Renal cortex interstitium (tissue), 11 donors: Measurements from ENCODE around the gene DPP3. TPM values are rescaled to one million over a fixed set of nuclear protein-coding genes. Genes with fewer than 3 reads are reported as not detected.
A peak's percentile ranks its signal among the peaks of the same experiment; 100 is the strongest.
"Not testable (repeated sequence)": the region's sequence is repeated elsewhere in the genome, so short reads cannot be mapped to it uniquely, and the experiment has no call there.

Experiments used
- DNase-seq, 11 donors: peaks; one replicate each; pipeline ENCODE4 v3.0.0-alpha.2; 2013; ENCODE audit warnings: low read depth in 9 of 11, low spot score in 4 of 11; ENCODE audit errors: extremely low read depth in 1 of 11
- polyA plus RNA-seq, 3 donors: library from polyadenylated mRNA; unstranded; fragments of 120-200 nt; gene quantifications; one replicate each; pipeline ENCODE4 v1.2.1, GENCODE V29; 2013; ENCODE audit not compliant: insufficient read length in 3 of 3

The DPP3 gene
- polyA plus RNA-seq, 3 donors: 20.0 to 26.1 (median 23.6) TPM

DNA sequence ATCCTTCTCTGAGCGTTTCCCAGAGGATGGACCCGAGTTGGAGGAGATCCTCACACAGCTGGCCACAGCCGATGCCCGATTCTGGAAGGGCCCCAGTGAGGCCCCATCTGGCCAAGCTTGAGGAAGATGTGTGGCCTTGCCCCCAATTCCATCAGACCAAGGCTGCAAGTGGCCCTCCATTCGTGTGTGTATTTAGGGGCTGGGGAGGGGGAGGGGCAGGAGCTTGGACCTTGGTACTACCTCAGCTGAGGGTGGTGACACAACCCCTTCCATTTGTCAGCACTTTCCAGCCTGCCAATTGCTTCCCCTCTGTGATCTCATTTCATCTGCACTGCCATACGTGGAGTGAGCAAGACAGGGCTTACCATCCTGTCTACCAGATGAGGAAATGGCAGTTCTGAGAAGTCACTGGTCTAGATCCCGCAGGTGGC is 28.9 kb downstream of the DPP3 start:
- peak in 1 of 11 donors; percentile 7 for DNase-seq

DNA sequence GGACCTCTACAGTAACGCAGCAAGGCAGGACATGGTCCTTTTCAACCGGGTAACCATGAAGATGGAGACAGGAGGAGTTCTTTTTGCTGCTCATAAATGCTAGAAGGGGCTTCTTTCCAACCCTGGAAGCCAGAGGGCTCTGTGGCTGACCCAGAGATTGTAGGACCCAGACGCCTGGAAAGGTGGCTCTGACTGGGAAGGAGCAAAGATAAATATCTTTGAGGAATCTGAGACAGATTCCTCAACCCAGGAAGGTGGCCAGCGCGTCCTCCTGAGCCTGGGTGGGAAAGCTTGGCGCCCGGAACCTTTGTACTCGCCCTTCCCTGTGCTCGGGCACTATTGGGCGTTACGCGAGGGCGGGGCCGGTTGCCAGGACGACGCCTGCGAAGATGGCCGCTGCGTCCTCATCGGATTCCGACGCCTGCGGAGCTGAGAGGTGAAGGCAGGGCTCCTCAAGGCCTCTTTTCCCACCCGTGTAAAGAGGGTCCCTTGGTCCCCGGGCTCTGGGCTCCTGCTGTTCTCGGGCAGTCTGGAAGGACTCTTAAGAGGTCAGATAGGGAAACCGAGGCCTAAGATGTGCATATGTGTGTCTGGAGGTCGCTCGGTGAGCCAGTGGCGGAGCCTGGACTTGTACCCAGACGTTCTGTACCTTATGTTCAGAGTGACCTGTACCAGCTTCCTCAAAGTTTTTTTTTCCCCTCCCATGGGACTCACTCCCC is 30.2 kb downstream of the DPP3 start, which contains the start of gene BBS1:
Gene BBS1, plus strand, starts transcription at position 365 of the 719 bp plus-strand sequence. Its CDS starts 25 bp downstream, at position 390.
- peak; percentile 52 to 81 (median 72) for DNase-seq

DNA sequence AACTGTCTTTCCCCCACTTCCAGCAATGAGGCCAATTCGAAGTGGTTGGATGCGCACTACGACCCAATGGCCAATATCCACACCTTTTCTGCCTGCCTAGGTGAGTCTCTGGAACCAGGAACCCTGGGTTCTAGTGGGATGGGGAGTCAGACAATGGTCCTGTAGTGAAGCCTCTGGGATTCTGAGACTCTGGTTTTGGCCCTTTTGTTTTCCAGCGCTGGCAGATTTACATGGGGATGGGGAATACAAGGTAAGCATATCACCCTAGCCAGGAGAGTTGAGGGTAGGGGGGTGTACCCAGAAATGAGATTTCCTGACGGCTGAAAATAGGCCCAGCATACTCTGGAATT is 30.7 kb downstream of the DPP3 start:
- DNase-seq: no peak

DNA sequence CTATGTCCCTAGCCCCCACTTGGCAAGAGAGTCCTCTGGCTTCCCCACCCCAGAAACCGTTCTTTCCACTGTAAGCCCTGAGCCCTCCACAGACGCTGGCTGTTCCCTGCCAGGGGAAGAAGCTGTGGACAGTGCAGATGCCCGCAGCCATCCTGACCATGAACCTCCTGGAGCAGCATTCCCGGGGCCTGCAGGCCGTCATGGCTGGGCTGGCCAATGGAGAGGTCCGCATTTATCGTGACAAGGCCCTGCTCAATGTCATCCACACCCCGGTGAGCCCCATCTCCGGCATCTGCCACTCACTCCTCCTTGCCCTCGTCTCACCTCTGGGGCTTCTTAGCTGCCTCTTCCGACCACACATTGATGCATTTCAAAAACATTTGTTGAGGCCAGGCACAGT is 43.4 kb downstream of the DPP3 start:
- no peak for DNase-seq

DNA sequence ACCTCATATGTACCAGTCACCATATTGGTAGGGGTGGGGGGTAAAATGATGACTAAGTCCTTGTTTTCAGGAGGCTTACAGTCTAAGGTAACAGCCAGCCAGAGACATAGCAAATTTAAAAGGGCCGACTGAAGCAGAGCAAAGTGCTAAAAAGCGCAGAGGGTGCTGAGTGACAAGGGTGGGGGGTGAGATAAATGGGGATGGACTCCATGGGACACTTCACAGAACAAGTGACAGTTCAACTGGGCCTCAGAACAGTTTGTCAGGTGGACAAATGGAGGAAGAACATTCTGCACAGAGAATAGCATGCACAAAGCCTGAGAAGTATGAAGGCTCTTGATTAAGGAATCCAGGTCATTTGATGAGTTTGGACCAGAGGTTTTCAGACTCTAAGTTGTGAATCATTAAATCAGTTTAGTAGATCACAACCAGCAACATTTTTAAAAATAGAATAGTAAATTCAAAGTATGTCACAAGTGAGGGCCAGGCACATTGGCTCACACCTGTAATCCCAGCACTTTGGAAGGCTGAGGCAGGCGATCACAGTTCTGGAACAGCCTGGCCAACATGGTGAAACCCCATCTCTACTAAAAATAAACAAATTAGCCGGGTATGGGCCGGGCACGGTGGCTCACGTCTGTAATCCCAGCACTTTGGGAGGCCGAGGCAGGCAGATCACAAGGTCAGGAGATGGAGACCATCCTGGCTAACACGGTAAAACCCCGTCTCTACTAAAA is 44.2 kb downstream of the DPP3 start:
- no peak for DNase-seq

DNA sequence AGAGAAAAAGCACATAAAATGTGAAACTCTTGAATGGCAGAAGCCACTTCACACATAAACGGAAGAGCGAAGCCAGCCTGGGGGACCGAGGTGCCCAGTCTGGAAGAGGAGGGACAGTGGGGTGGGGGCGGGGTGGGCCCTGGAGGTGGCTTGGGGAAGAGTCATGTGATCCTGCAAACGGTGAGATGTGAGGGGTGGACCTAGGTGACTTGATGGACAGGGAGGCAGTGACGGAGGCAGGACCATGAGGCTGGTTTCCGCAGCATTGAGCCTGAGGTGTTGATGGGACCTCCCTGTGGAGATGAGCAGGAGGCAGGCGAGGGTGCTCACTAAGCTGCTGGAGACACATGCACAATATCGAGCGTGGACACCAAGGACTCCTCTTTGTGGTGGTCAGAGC is 48.8 kb downstream of the DPP3 start:
- no peak for DNase-seq

DNA sequence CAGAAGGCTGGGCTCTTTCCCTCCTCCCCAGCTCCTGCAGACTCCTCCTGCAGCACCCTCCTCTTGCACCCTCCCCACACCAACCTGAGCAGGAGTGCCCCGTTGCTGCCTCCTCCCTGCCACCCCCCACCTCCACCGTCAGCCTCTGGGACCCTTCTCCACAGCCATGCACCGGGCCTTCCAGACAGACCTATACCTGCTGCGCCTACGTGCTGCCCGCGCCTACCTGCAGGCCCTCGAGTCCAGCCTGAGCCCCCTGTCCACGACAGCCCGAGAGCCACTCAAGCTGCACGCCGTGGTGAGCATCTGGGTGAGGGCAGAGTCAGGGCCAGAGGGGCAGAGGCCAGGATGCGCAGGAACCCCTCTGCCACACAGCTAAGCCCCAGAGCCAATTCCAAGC is 49.4 kb downstream of the DPP3 start:
- no peak for DNase-seq

DNA sequence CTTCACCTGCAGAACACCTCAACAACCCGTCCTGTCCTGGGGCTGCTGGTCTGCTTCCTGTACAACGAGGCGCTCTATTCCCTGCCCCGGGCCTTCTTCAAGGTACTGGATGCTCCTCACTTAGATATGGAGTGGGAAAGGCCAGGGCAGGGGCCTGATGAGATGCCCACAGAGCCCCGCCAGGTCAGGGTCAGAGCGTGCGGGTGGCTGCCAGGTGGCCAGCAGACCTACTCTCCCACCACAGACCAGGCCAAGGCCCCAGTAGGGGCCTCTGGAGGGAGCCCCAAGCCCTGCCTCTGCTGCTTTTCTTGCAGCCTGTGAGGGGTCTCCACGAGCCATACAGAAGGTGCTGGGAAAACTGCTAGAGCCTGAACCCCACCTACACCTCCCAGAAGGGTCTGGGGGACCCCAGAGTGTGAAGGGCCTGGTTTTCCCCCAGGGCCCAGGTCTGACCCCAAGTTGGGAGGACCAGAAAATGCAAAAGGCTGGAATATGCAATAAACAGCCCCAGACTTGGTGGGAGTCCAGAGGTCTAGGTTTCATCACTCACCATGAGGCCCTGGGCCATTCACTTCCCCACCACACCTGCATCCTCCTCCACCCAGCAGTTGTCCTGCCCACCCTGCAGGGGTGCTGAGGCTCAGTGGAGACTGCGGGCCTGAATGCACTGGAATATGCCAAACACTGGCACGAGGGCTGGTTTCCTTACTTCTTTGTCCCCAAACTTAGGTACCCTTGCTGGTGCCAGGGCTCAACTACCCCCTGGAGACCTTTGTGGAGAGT is 50.9 kb downstream of the DPP3 start:
- DNase-seq: no peak

DNA sequence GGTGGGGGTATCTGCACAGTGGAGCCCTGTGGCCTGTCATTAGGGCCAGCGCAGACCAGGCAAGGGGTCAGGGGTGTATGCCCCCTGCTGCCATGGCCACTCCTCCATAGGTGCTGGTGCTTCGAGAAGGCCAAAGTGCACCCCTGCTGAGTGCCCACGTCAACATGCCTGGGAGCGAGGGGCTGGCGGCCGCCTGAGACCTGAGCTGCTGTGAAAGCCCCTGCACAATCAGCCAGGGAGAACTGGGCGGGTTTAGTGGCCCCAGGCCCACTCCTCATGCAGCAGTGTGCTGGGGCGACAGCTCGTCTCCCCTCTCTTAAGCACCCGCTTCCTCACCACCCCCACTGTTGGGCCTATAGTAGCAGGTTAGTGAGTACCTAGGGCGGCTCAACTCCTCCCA is 51.6 kb downstream of the DPP3 start:
- DNase-seq: no peak

DNA sequence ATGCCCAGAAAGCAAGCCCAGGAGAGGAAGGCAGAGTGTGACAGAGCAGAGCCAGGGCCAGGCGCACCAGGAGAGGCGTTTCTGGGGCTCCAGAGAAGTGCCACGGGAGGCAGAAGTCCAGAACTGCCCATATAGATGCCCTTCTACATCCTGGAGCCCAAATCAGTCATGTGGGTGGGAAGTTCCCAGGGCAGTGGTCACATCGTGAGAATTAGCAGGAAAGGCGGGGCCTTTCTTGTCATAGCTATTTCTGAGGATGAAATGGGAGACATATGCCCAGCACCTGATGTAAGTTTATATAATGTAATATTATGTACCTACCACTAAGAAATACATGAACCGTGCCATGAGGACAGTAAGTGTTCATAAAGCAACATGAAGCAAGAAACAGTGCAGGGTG is 52.5 kb downstream of the DPP3 start:
- DNase-seq: no peak

DNA sequence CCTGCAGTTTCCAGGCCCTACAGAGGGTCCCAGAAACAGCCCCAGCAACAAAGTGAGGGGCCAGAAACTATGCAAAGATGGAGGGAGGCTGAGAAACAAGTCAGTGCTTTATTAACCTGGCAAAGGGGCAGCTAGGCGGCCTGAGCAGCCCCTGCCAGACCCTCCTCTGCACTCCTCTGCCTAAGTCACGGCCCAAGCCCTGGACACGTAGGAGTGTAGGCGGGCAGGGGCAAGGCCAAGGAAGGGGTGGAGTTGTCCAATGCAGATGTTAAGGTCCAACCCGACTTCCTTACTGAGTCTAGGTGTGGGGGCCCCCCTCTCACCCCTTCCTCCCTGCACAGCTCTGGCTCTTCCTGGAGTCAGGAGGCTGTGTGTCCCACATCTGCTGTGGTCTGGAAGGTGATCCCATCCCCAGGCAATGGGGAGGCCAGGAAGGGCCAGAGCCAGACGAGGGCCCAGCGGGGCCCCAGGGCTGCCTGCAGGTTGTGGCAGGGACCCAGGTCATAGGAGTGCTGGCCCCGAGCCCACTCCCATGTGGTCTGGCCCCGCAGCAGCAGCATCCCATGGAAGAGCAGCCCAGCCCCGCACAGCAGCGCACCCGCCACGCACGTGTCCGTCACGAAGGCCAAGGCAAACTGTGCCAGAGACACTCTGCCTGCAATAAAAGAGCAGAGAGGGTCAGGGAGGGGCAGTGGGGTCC is 59.1 kb downstream of the DPP3 start:
- no peak for DNase-seq

DNA sequence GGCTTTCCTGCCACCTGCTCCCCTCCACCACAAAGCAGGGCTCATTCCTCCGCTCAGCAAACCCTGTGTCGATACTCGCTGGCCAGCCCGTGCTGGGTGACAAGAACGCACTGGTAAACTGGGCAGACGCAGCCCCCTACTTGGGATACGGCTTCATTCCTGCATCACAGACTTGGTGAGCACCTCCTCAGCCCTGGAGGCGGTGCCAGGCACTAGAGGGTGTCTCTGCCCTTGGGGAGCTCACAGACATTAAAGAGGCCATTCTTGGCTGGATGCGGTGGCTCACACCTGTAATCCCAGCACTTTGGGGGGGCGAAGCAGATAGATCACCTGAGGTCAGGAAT is 59.6 kb downstream of the DPP3 start:
- no peak for DNase-seq

DNA sequence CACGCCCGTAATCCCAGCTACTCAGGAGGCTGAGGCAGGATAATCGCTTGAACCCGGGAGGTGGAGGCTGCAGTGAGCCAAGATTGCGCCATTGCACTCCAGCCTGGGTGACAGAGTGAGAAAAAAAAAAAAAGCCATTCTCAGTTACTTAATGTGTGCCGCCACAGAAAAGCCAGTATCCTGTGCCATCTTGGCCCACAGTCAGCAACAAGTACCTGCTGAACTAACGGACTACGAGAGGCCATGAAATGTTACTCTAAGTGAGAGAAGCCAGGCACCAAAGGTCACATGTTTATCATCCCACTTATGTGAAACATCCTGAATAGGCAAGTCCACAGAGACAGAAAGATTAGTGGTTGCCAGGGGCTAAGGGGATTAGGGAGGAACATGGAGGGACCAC is 60.4 kb downstream of the DPP3 start:
- not testable (repeated sequence) for DNase-seq

DNA sequence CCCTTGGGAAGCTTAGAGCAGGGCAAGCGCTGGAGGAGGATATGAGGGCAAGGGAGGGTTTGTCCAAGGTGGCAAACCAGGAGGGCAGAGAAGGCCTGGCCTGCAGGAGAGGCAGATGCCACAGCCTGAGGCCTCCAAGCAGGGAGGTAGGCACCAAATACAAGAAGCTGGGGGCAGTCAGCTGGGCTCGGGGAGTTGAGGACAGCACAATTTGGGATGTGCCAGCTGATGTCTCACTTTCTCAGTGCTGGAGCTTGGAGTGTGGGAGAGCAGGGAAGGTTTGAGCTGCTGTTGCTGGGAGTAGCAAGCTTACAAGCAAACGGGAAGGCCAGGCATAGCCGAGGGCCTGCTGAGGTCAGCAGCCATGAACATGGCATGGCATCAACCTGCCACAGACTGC is 61.7 kb downstream of the DPP3 start:
- DNase-seq: no peak

DNA sequence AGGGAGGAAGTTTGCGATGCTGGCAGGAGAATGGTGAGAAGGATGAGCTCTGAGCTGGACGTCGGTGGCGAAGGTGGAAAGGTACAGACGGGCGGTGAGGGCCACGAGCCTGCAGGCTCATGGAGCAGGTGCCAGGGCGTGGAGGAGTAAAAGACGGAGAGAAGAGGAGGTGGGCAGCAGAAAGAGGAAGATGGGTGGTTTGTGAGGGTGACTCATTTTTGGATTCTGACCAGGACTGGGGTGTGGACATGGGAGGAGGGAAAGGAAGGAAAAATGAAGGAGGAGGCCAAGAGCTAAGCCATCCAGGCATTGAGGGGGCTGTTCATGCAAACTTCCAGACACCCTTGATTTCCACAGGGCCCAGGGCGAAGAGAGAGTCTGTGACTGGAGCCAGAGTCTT is 62.1 kb downstream of the DPP3 start:
- no peak for DNase-seq

DNA sequence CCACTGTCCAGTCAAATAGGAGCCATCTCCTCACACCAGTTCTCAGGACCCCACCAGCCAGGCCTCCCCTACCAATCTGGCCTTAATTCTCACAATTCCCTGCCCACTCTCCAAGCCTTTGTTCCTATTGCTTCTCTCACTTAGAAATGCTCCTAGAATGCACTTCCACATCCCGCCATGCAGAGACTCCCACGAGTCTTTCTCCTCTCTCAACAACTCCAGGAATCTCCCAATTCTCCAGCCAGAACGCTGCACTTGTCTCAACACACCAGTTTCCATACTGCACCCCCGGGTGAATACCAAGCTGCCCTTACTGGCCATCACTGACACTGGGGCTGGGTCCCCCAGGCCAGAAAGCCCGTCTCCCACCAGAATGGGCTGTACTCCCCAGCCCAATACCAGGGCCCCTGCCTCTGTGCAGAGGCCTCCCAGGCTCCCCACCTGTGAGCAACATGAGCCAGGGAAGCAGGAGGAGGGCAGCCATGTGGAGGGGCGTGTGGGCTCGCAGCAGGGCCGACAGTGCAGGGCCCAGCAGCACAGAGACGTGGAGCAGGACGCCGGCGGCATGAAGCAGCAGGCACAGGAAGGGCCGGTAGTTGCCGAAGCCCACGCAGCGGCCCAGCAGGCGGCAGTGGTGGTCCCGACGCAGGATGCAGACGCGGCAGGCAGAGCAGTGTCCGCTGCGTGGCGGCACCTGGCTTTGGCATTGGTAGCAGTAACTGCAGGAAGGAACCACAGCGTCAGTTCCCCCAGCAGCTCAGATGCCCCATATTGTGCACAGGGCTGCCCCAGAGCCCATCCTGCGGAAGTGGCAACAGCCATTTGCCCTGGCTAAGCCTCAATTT is 63.3 kb downstream of the DPP3 start:
- peak in 6 of 11 donors; percentile 46 to 68 (median 56) for DNase-seq

DNA sequence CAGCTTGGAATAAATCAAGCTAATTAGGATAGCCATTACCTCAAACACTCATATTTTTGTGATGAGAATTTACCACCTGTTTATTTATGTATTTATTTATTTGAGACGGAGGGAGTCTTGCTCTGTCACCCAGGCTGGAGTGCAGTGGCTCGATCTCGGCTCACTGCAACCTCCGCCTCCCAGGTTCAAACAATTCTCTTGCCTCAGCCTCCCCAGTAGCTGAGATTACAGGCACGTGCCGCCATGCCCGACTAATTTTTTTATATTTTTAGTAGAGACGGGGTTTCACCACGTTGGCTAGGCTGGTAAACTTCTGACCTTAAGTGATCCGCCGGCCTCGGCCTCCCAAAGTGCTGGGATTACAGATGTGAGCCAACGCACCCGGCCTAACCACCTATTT is 64.7 kb downstream of the DPP3 start:
- not testable (repeated sequence) for DNase-seq

DNA sequence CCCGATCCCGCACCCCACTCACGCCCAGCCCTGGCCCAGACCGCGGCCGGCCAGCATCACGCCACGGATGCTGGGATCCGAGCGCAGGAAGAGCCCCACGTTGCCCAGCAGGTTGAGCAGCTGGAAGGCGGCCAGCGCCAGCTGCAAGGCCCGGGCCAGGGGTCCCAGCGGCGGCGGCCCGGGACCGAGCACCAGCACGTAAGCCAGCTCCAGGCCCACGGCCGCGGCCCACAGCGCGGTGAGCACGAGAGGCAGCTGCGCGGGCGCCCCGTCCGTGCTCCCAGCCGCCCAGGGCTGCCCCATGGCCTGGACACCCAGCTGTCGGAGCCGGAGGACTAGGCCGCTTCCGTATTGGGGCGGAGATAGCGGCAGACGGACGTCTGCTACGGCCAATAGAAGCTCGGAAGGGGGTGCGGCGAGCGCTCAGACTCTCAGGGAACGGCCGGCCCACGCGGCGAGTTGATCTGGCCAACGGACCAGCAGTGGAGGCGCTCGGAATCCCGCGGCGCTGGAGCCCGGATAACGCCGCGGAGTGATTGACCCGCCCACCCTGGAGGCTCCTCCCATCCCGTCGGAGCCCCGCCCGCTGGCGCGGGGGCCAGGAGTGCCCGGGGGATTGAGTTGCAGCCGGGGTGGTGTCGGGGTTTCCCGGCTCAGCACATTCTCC is 65.6 kb downstream of the DPP3 start, which contains the start of gene ZDHHC24:
Gene ZDHHC24, minus strand, starts transcription at position 348 of the 667 bp plus-strand sequence. Its CDS starts 45 bp downstream, at position 303.
- DNase-seq: peak; percentile 77 to 92 (median 88)
